ENCODE results near the gene MYNN. TPM values are rescaled to one million over a fixed set of nuclear protein-coding genes. Genes with fewer than 3 reads are reported as not detected.
A peak's percentile ranks its signal among the peaks of the same experiment; 100 is the strongest.

MYNN gene
- total RNA-seq, 1 experiment from 2014 or later, result 12.9 TPM

DNA sequence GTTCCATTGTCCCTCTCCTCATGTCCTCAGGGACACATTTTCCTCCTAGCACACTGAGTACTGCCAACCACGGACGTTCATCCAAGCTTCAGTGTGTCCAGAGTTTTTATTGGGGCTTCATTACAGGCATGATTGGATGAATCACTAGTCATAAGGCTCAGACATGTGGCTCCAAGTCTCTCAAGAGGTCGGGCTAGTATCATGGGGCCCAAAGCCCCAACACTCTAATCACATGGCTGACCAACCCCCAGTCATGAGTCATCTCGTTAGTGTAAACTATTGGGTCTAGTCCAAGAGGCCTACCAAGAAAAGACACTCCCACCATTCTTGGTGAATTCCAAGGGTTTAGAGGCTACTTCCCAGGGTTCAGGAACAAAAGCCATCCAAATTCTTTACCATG, 12.7 kb upstream of the MYNN start:
- ATAC-seq, result no peak
- Histone ChIP-seq H3K4me3 (ENCODE audit: low read length) (no peak overlapping the region), H4K20me1 (ENCODE audit: low read length) (no peaks in the 10 kb centered on the region), H3K9ac (ENCODE audit: low read length) (no peak overlapping the region), H3K4me1 (ENCODE audit: insufficient read depth, low read length) (peaks cover 23% of the 10 kb centered on the region), H3K36me3 (ENCODE audit: low read depth, low read length) (no peaks in the 10 kb centered on the region), H3K27ac (ENCODE audit: low read length) (peak overlapping the region; percentile 55; the same call in 1 of the 2 replicates), H3K4me2 (ENCODE audit: low read length) (no peak overlapping the region), H3K9me2 (replicated peaks; ENCODE audit: low read length) (no peaks in the 10 kb centered on the region), H3F3A (ENCODE audit: low read length, unreplicated experiment) (no peaks in the 10 kb centered on the region), H2AFZ (ENCODE audit: low read length) (no peak overlapping the region), H3K27me3 (ENCODE audit: low read length) (no peaks in the 10 kb centered on the region), H3K79me2 (ENCODE audit: low read length) (no peaks in the 10 kb centered on the region), H3K9me3 (ENCODE audit: low read length) (no peaks in the 10 kb centered on the region)
- TF ChIP-seq EZH2phosphoT487 (IDR thresholded peaks at IDR 0.05; ENCODE audit: borderline replicate concordance, low read length), result no peak
- ChIA-PET CTCF (no interaction called here), POLR2A (ENCODE audit: unreplicated experiment) (no interaction called here)
- peak; percentile 43 for DNase-seq
- no TSS peak for BruUV-seq (replicated peaks)
- intact Hi-C loops (cut with micrococcal nuclease), result loop anchor here (5.0 to 10.0 kb wide), 2 partner anchors 102 to 1054 kb away; no protein-coding TSS in a partner anchor

DNA sequence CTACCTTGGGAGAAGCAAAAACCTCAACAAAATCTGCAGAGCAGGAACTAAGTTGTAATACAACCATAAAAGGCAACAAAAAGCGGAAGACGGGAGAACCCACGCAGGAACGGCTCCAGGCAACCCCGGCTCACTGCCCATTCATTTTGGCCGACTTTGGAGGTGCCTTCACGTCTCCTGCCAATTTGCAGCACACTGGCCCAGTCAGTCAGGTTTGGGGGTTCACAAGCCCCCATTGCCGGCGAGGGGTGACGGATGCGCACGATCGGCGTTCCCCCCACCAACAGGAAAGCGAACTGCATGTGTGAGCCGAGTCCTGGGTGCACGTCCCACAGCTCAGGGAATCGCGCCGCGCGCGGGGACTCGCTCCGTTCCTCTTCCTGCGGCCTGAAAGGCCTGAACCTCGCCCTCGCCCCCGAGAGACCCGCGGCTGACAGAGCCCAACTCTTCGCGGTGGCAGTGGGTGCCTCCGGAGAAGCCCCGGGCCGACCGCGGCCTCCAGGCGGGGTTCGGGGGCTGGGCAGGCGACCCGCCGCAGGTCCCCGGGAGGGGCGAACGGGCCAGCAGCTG, 8.8 kb upstream of the MYNN start:
- H3K9me3 ChIP-seq (ENCODE audit: low read length), result no peaks in the 10 kb centered on the region
- ATAC-seq, result peak; percentile 27
- H2AFZ ChIP-seq (ENCODE audit: low read length), result peak overlapping the region; percentile 96
- peak overlapping the region; percentile 87 for H3K4me2 ChIP-seq (ENCODE audit: low read length)
- peak overlapping the region; percentile 81 for H3K4me3 ChIP-seq (ENCODE audit: low read length)
- ChIA-PET POLR2A (ENCODE audit: unreplicated experiment) (interaction anchor here (0.6 kb wide), 1 partner anchor 109 kb away, joined by 3 read pairs; no protein-coding TSS in a partner anchor), CTCF (no interaction called here)
- H3K27me3 ChIP-seq (ENCODE audit: low read length), result no peaks in the 10 kb centered on the region
- peak; percentile 30 for DNase-seq
- intact Hi-C loops (cut with micrococcal nuclease), result loop anchor here (2.0 to 10.0 kb wide), 3 partner anchors 98 to 1050 kb away; partner anchors contain the start of gene SEC62
- peaks cover 6% of the 10 kb centered on the region for H3F3A ChIP-seq (ENCODE audit: low read length, unreplicated experiment)
- BruUV-seq (replicated peaks), result TSS peak; percentile 89
- H3K79me2 ChIP-seq (ENCODE audit: low read length), result no peaks in the 10 kb centered on the region
- TF ChIP-seq, protein P1, sequence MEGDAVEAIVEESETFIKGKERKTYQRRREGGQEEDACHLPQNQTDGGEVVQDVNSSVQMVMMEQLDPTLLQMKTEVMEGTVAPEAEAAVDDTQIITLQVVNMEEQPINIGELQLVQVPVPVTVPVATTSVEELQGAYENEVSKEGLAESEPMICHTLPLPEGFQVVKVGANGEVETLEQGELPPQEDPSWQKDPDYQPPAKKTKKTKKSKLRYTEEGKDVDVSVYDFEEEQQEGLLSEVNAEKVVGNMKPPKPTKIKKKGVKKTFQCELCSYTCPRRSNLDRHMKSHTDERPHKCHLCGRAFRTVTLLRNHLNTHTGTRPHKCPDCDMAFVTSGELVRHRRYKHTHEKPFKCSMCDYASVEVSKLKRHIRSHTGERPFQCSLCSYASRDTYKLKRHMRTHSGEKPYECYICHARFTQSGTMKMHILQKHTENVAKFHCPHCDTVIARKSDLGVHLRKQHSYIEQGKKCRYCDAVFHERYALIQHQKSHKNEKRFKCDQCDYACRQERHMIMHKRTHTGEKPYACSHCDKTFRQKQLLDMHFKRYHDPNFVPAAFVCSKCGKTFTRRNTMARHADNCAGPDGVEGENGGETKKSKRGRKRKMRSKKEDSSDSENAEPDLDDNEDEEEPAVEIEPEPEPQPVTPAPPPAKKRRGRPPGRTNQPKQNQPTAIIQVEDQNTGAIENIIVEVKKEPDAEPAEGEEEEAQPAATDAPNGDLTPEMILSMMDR (conservative IDR thresholded peaks at IDR 0.05; ENCODE audit: low read depth, low read length), result no peak
- no peak for TF ChIP-seq EZH2 (IDR thresholded peaks at IDR 0.05; ENCODE audit: low read length, unreplicated experiment)
- no peak for TF ChIP-seq EZH2phosphoT487 (IDR thresholded peaks at IDR 0.05; ENCODE audit: borderline replicate concordance, low read length)
- peak overlapping the region; percentile 99 for H3K9ac ChIP-seq (ENCODE audit: low read length)
- H3K36me3 ChIP-seq (ENCODE audit: low read depth, low read length), result no peaks in the 10 kb centered on the region
- peak overlapping the region; percentile 82 for H3K27ac ChIP-seq (ENCODE audit: low read length)
- peaks cover 11% of the 10 kb centered on the region for H3K4me1 ChIP-seq (ENCODE audit: insufficient read depth, low read length)
- H4K20me1 ChIP-seq (ENCODE audit: low read length), result no peaks in the 10 kb centered on the region
- no peaks in the 10 kb centered on the region for H3K9me2 ChIP-seq (replicated peaks; ENCODE audit: low read length)

DNA sequence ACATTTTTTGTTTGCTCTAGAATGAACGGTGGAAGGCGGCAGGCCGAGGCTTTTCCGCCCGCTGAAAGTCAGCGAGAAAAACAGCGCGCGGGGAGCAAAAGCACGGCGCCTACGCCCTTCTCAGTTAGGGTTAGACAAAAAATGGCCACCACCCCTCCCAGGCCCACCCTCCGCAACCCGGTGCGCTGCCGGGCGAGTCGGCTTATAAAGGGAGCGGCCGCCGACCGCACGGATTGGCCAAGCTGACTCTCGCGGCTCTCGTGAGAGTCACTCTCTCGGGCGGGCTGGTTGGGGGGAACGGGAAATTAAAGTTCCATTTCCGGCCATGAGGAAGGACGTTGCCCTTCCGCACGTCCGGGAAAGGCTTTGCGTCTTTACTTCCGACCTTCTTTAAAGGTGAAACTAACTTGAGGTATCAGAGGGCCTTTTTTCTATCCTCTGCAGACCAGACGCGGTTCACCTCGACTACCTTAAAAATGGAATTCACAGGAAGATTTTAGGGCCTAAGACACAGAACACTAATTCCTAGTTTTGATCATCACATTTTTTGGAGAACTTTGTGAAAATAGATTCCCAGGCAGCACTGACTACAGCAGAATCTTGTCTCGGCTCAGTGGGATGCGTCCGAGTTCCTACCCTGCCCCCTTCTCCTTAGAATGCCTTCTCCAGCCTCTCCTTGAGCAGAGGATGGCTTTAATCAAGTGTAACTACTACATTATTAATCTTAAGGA, 8.1 kb upstream of the MYNN start, which contains the start of gene TERC:
TERC (minus strand) TSS at position 179 of the 731 bp plus-strand sequence.
- Histone ChIP-seq H3K36me3 (ENCODE audit: low read depth, low read length) (no peaks in the 10 kb centered on the region), H3K27ac (ENCODE audit: low read length) (peak within 1 kb of the TSS; percentile 82), H3K4me3 (ENCODE audit: low read length) (peak within 1 kb of the TSS; percentile 81), H3F3A (ENCODE audit: low read length, unreplicated experiment) (peaks cover 6% of the 10 kb centered on the region), H3K9me3 (ENCODE audit: low read length) (no peaks in the 10 kb centered on the region), H3K9me2 (replicated peaks; ENCODE audit: low read length) (no peaks in the 10 kb centered on the region), H3K9ac (ENCODE audit: low read length) (peak within 1 kb of the TSS; percentile 99), H4K20me1 (ENCODE audit: low read length) (no peaks in the 10 kb centered on the region), H3K4me1 (ENCODE audit: insufficient read depth, low read length) (peaks cover 5% of the 10 kb centered on the region), H3K27me3 (ENCODE audit: low read length) (no peaks in the 10 kb centered on the region), H2AFZ (ENCODE audit: low read length) (peak within 1 kb of the TSS; percentile 96), H3K79me2 (ENCODE audit: low read length) (no peaks in the 10 kb centered on the region), H3K4me2 (ENCODE audit: low read length) (peak within 1 kb of the TSS; percentile 87)
- BruUV-seq (replicated peaks), result TSS peak; percentile 92
- ATAC-seq (peak; percentile 85), DNase-seq (peak; percentile 97)
- TF ChIP-seq, protein P1 (conservative IDR thresholded peaks at IDR 0.05; ENCODE audit: low read depth, low read length), result no peak
- TF ChIP-seq EZH2 (IDR thresholded peaks at IDR 0.05; ENCODE audit: low read length, unreplicated experiment), result no peak
- no peak for TF ChIP-seq EZH2phosphoT487 (IDR thresholded peaks at IDR 0.05; ENCODE audit: borderline replicate concordance, low read length)
- POLR2A ChIA-PET (ENCODE audit: unreplicated experiment), result interaction anchor here (0.5 to 0.6 kb wide), 3 partner anchors 21 to 1903 kb away, joined by 3 to 7 read pairs (median 5); no protein-coding TSS in a partner anchor
- CTCF ChIA-PET, result no interaction called here
- intact Hi-C loops (cut with micrococcal nuclease), result loop anchor here (1.0 to 10.0 kb wide), 4 partner anchors 97 to 1050 kb away; partner anchors contain the start of genes PHC3 and SEC62
